Gastroesophageal sphincter (tissue), 3 donors: ENCODE results near the gene CUTA.

ENCODE experiments used
- CTCF ChIP-seq, 4 experiments: fragments of 200-600 bp in 2 of 4; fragments of 450-650 bp in 2 of 4; sonication (generic) in 1 of 4; IDR thresholded peaks; one replicate each; pipeline ENCODE4 v1.5.1; 2017 to 2019; ENCODE audit warnings: antibody characterized with exemption in 4 of 4, mild to moderate bottlenecking in 2 of 4, moderate library complexity in 2 of 4
- EP300 ChIP-seq: sonication (generic); formaldehyde crosslinking; IDR thresholded peaks from one replicate; pipeline ENCODE4 v1.6.1; 2017; ENCODE audit warnings: antibody characterized with exemption, mild to moderate bottlenecking
- POLR2A ChIP-seq, 2 donors: fragments of 450-650 bp; IDR thresholded peaks; one replicate each; pipeline ENCODE4 v1.6.1; 2017; ENCODE audit warnings: antibody characterized with exemption in 2 of 2, mild to moderate bottlenecking in 2 of 2, moderate library complexity in 1 of 2

- TF ChIP-seq CTCF (IDR thresholded peaks at IDR 0.05) (no peak), POLR2A (IDR thresholded peaks at IDR 0.05) (no peak), EP300 (no peak)
These were observed 28.4 kb upstream of the CUTA start for GRCh38 chr6:33446356-33446755.
